ENCODE data around the gene ACBD4. TPM values are rescaled to one million over a fixed set of nuclear protein-coding genes. Genes with fewer than 3 reads are reported as not detected.
A peak's percentile ranks its signal among the peaks of the same experiment; 100 is the strongest.

The ACBD4 gene
- total RNA-seq, 1 experiment from 2014 or later, result 7.7 TPM

DNA sequence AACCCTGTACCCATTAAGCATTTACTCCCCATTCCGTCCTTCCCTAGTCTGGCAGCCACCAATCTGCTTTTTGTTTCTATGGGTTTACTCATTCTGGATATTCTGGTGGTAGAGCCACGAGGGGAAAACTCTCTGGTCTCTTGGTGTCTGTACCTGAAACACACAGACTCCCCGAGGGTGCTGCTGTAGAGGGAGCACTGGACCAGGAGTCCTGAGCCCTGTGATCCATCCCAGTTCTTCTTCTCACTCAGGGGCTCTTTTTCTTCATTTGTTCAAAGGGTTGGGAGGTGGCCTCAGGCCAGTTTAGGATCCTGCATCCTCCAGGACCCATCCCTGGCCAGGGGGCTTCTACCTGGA, 40.2 kb downstream of the ACBD4 start:
- Histone ChIP-seq H3K4me3 (ENCODE audit: low read depth in 2 of 2, low read length in 2 of 2) (no peak overlapping the region), H3K9me3 (ENCODE audit: control insufficient read depth, insufficient read depth, low read depth, low read length) (no peaks in the 10 kb centered on the region), H3K36me3 (ENCODE audit: control insufficient read depth, insufficient read depth, low read length) (no peaks in the 10 kb centered on the region), H3K27me3 (ENCODE audit: control insufficient read depth, insufficient read depth, low read length) (no peaks in the 10 kb centered on the region), H3K4me1 (ENCODE audit: control insufficient read depth, insufficient read depth, low read length) (peaks cover 37% of the 10 kb centered on the region), H3K27ac (ENCODE audit: low read length) (peak overlapping the region; percentile 81)
- ChIA-PET CTCF (interaction anchor here (0.6 to 0.8 kb wide), 2 partner anchors 22 to 103 kb away, joined by 3 to 5 read pairs; no protein-coding TSS in a partner anchor), POLR2A (interaction anchor here (0.7 kb wide), 1 partner anchor 26 kb away, joined by 3 read pairs; no protein-coding TSS in a partner anchor)
- DNase-seq (ENCODE audit: low read depth, low spot score) (no peak), ATAC-seq (no peak)
- TF ChIP-seq SIN3A (IDR thresholded peaks at IDR 0.05; ENCODE audit: borderline replicate concordance, insufficient read depth, low read depth, low read length) (no peak), POLR2AphosphoS5 (IDR thresholded peaks at IDR 0.05; ENCODE audit: low read depth, low read length) (no peak), TCF7L2 (IDR thresholded peaks at IDR 0.05; ENCODE audit: low read depth, low read length) (no peak; the same call in 1 of the 2 replicates)
- TF ChIP-seq, protein P1, sequence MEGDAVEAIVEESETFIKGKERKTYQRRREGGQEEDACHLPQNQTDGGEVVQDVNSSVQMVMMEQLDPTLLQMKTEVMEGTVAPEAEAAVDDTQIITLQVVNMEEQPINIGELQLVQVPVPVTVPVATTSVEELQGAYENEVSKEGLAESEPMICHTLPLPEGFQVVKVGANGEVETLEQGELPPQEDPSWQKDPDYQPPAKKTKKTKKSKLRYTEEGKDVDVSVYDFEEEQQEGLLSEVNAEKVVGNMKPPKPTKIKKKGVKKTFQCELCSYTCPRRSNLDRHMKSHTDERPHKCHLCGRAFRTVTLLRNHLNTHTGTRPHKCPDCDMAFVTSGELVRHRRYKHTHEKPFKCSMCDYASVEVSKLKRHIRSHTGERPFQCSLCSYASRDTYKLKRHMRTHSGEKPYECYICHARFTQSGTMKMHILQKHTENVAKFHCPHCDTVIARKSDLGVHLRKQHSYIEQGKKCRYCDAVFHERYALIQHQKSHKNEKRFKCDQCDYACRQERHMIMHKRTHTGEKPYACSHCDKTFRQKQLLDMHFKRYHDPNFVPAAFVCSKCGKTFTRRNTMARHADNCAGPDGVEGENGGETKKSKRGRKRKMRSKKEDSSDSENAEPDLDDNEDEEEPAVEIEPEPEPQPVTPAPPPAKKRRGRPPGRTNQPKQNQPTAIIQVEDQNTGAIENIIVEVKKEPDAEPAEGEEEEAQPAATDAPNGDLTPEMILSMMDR (IDR thresholded peaks at IDR 0.05), result no peak
- TF ChIP-seq, protein P2, sequence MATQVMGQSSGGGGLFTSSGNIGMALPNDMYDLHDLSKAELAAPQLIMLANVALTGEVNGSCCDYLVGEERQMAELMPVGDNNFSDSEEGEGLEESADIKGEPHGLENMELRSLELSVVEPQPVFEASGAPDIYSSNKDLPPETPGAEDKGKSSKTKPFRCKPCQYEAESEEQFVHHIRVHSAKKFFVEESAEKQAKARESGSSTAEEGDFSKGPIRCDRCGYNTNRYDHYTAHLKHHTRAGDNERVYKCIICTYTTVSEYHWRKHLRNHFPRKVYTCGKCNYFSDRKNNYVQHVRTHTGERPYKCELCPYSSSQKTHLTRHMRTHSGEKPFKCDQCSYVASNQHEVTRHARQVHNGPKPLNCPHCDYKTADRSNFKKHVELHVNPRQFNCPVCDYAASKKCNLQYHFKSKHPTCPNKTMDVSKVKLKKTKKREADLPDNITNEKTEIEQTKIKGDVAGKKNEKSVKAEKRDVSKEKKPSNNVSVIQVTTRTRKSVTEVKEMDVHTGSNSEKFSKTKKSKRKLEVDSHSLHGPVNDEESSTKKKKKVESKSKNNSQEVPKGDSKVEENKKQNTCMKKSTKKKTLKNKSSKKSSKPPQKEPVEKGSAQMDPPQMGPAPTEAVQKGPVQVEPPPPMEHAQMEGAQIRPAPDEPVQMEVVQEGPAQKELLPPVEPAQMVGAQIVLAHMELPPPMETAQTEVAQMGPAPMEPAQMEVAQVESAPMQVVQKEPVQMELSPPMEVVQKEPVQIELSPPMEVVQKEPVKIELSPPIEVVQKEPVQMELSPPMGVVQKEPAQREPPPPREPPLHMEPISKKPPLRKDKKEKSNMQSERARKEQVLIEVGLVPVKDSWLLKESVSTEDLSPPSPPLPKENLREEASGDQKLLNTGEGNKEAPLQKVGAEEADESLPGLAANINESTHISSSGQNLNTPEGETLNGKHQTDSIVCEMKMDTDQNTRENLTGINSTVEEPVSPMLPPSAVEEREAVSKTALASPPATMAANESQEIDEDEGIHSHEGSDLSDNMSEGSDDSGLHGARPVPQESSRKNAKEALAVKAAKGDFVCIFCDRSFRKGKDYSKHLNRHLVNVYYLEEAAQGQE (IDR thresholded peaks at IDR 0.05; ENCODE audit: insufficient read depth in 1 of 2, low read depth in 2 of 2, low read length in 1 of 2), result no peak
- BruUV-seq (replicated peaks), result no TSS peak
- in situ Hi-C loops (cut with HindIII; ENCODE audit: low pct_unique_long_range_greater_than_20kb, low sequenced_read_pairs) (no loop called here), intact Hi-C loops (cut with micrococcal nuclease; ENCODE audit: unreplicated experiment) (no loop called here)

DNA sequence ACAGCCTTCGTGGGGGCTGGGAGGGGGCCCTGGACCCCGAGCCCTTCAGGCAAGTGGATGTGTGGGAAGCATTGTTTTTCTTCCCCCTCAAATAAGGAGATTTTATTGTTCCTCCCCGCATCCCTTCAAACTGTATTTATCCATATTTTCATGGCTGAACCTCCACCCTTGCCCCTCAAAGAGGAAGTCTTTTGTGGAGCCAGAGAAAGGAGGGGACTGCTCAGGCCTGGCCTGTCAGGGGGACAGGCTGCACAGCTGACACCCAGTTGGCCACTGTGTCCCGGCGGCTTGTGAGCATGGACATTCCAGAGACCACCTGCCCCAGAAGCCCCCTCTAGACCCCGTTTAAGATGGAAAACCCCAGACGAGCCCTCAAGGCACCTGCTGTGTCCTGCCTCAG, 42.1 kb downstream of the ACBD4 start:
- CTCF ChIA-PET, result interaction anchor here (0.7 kb wide), 1 partner anchor 138 kb away, joined by 5 read pairs; no protein-coding TSS in a partner anchor
- TF ChIP-seq, protein P2 (IDR thresholded peaks at IDR 0.05; ENCODE audit: insufficient read depth in 1 of 2, low read depth in 2 of 2, low read length in 1 of 2), result no peak
- TF ChIP-seq SIN3A (IDR thresholded peaks at IDR 0.05; ENCODE audit: borderline replicate concordance, insufficient read depth, low read depth, low read length) (no peak), POLR2AphosphoS5 (IDR thresholded peaks at IDR 0.05; ENCODE audit: low read depth, low read length) (no peak), TCF7L2 (IDR thresholded peaks at IDR 0.05; ENCODE audit: low read depth, low read length) (no peak)
- TF ChIP-seq, protein P1 (IDR thresholded peaks at IDR 0.05), result no peak
- Histone ChIP-seq H3K27ac (ENCODE audit: low read length) (peak overlapping the region; percentile 39; the same call in 1 of the 2 replicates), H3K4me3 (ENCODE audit: low read depth in 2 of 2, low read length in 2 of 2) (no peak overlapping the region), H3K9me3 (ENCODE audit: control insufficient read depth, insufficient read depth, low read depth, low read length) (no peaks in the 10 kb centered on the region), H3K4me1 (ENCODE audit: control insufficient read depth, insufficient read depth, low read length) (peaks cover 20% of the 10 kb centered on the region), H3K27me3 (ENCODE audit: control insufficient read depth, insufficient read depth, low read length) (no peaks in the 10 kb centered on the region), H3K36me3 (ENCODE audit: control insufficient read depth, insufficient read depth, low read length) (no peaks in the 10 kb centered on the region)
- ATAC-seq, result no peak
- BruUV-seq (replicated peaks), result no TSS peak
- no peak for DNase-seq (ENCODE audit: low read depth, low spot score)
- intact Hi-C loops (cut with micrococcal nuclease; ENCODE audit: unreplicated experiment) (no loop called here), in situ Hi-C loops (cut with HindIII; ENCODE audit: low pct_unique_long_range_greater_than_20kb, low sequenced_read_pairs) (no loop called here)
- POLR2A ChIA-PET, result no interaction called here

Data from Panc1 (cell line).